Muscle layer of colon (tissue), 2 donors: Measurements from ENCODE around the gene EPAS1.

Source experiments
- H3K27ac ChIP-seq: one replicate; pipeline ENCODE4 v1.7.0; 2013; ENCODE audit warnings: low read depth, mild to moderate bottlenecking, low read length, moderate library complexity
- H3K27me3 ChIP-seq, 2 donors: one replicate each; pipeline ENCODE4 v1.7.0; 2013; ENCODE audit warnings: low read length in 2 of 2, mild to moderate bottlenecking in 2 of 2; ENCODE audit not compliant: insufficient read depth in 2 of 2, control insufficient read depth in 1 of 2
- H3K36me3 ChIP-seq: one replicate; pipeline ENCODE4 v1.7.0; 2013; ENCODE audit warnings: mild to moderate bottlenecking, low read length; ENCODE audit not compliant: insufficient read depth
- H3K4me1 ChIP-seq: one replicate; pipeline ENCODE4 v1.7.0; 2013; ENCODE audit warnings: mild to moderate bottlenecking, low read length; ENCODE audit not compliant: insufficient read depth
- H3K4me3 ChIP-seq, 2 donors: one replicate each; pipeline ENCODE4 v1.7.0; 2013; ENCODE audit warnings: low read length in 2 of 2, low read depth in 1 of 2, mild to moderate bottlenecking in 1 of 2, moderate library complexity in 1 of 2
- H3K9ac ChIP-seq: one replicate; pipeline ENCODE4 v1.7.0; 2013; ENCODE audit warnings: low read length
- H3K9me3 ChIP-seq: one replicate; pipeline ENCODE4 v1.7.0; 2013; ENCODE audit warnings: mild to moderate bottlenecking, low read length
- donor health status: abdominal sarcoma.
- donor health status: Adenocarcinoma of cecum.

Gene EPAS1

GRCh38 chr2:46375566-46376125, 78.4 kb downstream of the EPAS1 start:
- H3K27ac ChIP-seq = no peak overlapping the region
- H3K27me3 ChIP-seq = no peaks in the 10 kb centered on the region
- H3K36me3 ChIP-seq = peaks cover 14% of the 10 kb centered on the region
- H3K9ac ChIP-seq = no peak overlapping the region
- H3K9me3 ChIP-seq = no peaks in the 10 kb centered on the region
- peaks cover 13% of the 10 kb centered on the region for H3K4me1 ChIP-seq
- H3K4me3 ChIP-seq = no peak overlapping the region

GRCh38 chr2:46376586-46376985, 79.4 kb downstream of the EPAS1 start:
- H3K36me3 ChIP-seq = peaks cover 14% of the 10 kb centered on the region
- no peak overlapping the region for H3K27ac ChIP-seq
- no peaks in the 10 kb centered on the region for H3K9me3 ChIP-seq
- H3K4me3 ChIP-seq = no peak overlapping the region
- H3K27me3 ChIP-seq = no peaks in the 10 kb centered on the region
- H3K4me1 ChIP-seq = peaks cover 13% of the 10 kb centered on the region
- no peak overlapping the region for H3K9ac ChIP-seq

GRCh38 chr2:46377101-46377581, 79.9 kb downstream of the EPAS1 start:
- Histone ChIP-seq H3K36me3 (peaks cover 14% of the 10 kb centered on the region), H3K27ac (no peak overlapping the region), H3K9me3 (no peaks in the 10 kb centered on the region), H3K27me3 (no peaks in the 10 kb centered on the region), H3K9ac (no peak overlapping the region), H3K4me3 (no peak overlapping the region), H3K4me1 (peaks cover 13% of the 10 kb centered on the region)

- Histone ChIP-seq H3K9ac (no peak overlapping the region), H3K27me3 (no peaks in the 10 kb centered on the region), H3K27ac (no peak overlapping the region), H3K36me3 (peaks cover 18% of the 10 kb centered on the region), H3K4me1 (peaks cover 13% of the 10 kb centered on the region), H3K4me3 (no peak overlapping the region), H3K9me3 (no peaks in the 10 kb centered on the region)
These were observed 80.7 kb downstream of the EPAS1 start for GRCh38 chr2:46377666-46378560.

GRCh38 chr2:46378616-46379015, 81.4 kb downstream of the EPAS1 start:
- H3K9me3 ChIP-seq = no peaks in the 10 kb centered on the region
- H3K9ac ChIP-seq = no peak overlapping the region
- H3K4me3 ChIP-seq = no peak overlapping the region
- H3K27ac ChIP-seq = no peak overlapping the region
- H3K4me1 ChIP-seq = peaks cover 13% of the 10 kb centered on the region
- H3K27me3 ChIP-seq = no peaks in the 10 kb centered on the region
- peaks cover 18% of the 10 kb centered on the region for H3K36me3 ChIP-seq

GRCh38 chr2:46379213-46380037, 82.2 kb downstream of the EPAS1 start:
- peaks cover 18% of the 10 kb centered on the region for H3K36me3 ChIP-seq

GRCh38 chr2:46380038-46380940, 83.1 kb downstream of the EPAS1 start:
- no peak overlapping the region for H3K9ac ChIP-seq
- peaks cover 18% of the 10 kb centered on the region for H3K36me3 ChIP-seq
- H3K9me3 ChIP-seq = no peaks in the 10 kb centered on the region
- no peaks in the 10 kb centered on the region for H3K27me3 ChIP-seq
- peaks cover 13% of the 10 kb centered on the region for H3K4me1 ChIP-seq
- H3K27ac ChIP-seq = no peak overlapping the region
- no peak overlapping the region for H3K4me3 ChIP-seq

More at GRCh38 chr2:46379213-46380037, 82.2 kb downstream of the EPAS1 start:
- no peaks in the 10 kb centered on the region for H3K27me3 ChIP-seq
- no peak overlapping the region for H3K4me3 ChIP-seq
- peaks cover 13% of the 10 kb centered on the region for H3K4me1 ChIP-seq
- H3K9me3 ChIP-seq = no peaks in the 10 kb centered on the region
- no peak overlapping the region for H3K9ac ChIP-seq
- H3K27ac ChIP-seq = no peak overlapping the region

GRCh38 chr2:46381263-46381849, 84.1 kb downstream of the EPAS1 start:
- H3K9me3 ChIP-seq = no peaks in the 10 kb centered on the region
- no peaks in the 10 kb centered on the region for H3K27me3 ChIP-seq
- peaks cover 13% of the 10 kb centered on the region for H3K4me1 ChIP-seq
- H3K9ac ChIP-seq = no peak overlapping the region
- no peak overlapping the region for H3K27ac ChIP-seq
- peaks cover 11% of the 10 kb centered on the region for H3K36me3 ChIP-seq
- H3K4me3 ChIP-seq = no peak overlapping the region

- Histone ChIP-seq H3K36me3 (peaks cover 9% of the 10 kb centered on the region), H3K27ac (no peak overlapping the region)
These were observed 84.7 kb downstream of the EPAS1 start for GRCh38 chr2:46381871-46382270.

GRCh38 chr2:46382331-46383112, 85.3 kb downstream of the EPAS1 start:
- H3K4me1 ChIP-seq = peaks cover 13% of the 10 kb centered on the region
- H3K27me3 ChIP-seq = no peaks in the 10 kb centered on the region
- no peak overlapping the region for H3K27ac ChIP-seq
- H3K4me3 ChIP-seq = no peak overlapping the region
- H3K9me3 ChIP-seq = no peaks in the 10 kb centered on the region
- peaks cover 9% of the 10 kb centered on the region for H3K36me3 ChIP-seq
- H3K9ac ChIP-seq = no peak overlapping the region

More at GRCh38 chr2:46381871-46382270, 84.7 kb downstream of the EPAS1 start:
- Histone ChIP-seq H3K9me3 (no peaks in the 10 kb centered on the region), H3K4me3 (no peak overlapping the region), H3K4me1 (peaks cover 13% of the 10 kb centered on the region), H3K9ac (no peak overlapping the region), H3K27me3 (no peaks in the 10 kb centered on the region)
